Liver (tissue), 9 donors: ENCODE data around the gene IKZF3. TPM values are rescaled to one million over a fixed set of nuclear protein-coding genes. Genes with fewer than 3 reads are reported as not detected.
"Not testable (repeated sequence)": the region's sequence is repeated elsewhere in the genome, so short reads cannot be mapped to it uniquely, and the experiment has no call there.

Experiments used
- DNase-seq: peaks from one replicate; pipeline ENCODE4 v3.0.0-alpha.2; 2017; ENCODE audit warnings: low spot score
- H3K27ac ChIP-seq, 2 donors: one replicate each; pipeline ENCODE4 v1.7.0; 2013; ENCODE audit warnings: inconsistent platforms in 2 of 2, low read length in 2 of 2, control low read depth in 1 of 2, low read depth in 1 of 2, mild to moderate bottlenecking in 1 of 2
- H3K27me3 ChIP-seq, 4 donors: one replicate each; pipeline versions ENCODE4 v1.6.1 to v1.7.0; 2013; ENCODE audit warnings: low read length in 3 of 4, inconsistent platforms in 1 of 4, mild to moderate bottlenecking in 1 of 4, moderate library complexity in 1 of 4; ENCODE audit not compliant: control insufficient read depth in 4 of 4, insufficient read depth in 4 of 4
- H3K36me3 ChIP-seq, 4 donors: one replicate each; pipeline versions ENCODE4 v1.6.1 to v1.7.0; 2013; ENCODE audit warnings: low read length in 3 of 4, mild to moderate bottlenecking in 3 of 4, low read depth in 1 of 4, moderate library complexity in 1 of 4; ENCODE audit not compliant: control insufficient read depth in 4 of 4, insufficient read depth in 3 of 4
- H3K4me1 ChIP-seq, 4 donors: one replicate each; pipeline versions ENCODE4 v1.6.1 to v1.7.0; 2013; ENCODE audit warnings: low read length in 3 of 4, mild to moderate bottlenecking in 3 of 4, moderate library complexity in 1 of 4; ENCODE audit not compliant: control insufficient read depth in 4 of 4, insufficient read depth in 4 of 4
- H3K4me3 ChIP-seq, 3 donors: one replicate each; pipeline versions ENCODE4 v1.6.1 to v1.7.0; 2013; ENCODE audit warnings: low read length in 3 of 3, control low read depth in 1 of 3, low read depth in 1 of 3, mild to moderate bottlenecking in 1 of 3
- H3K9ac ChIP-seq, 2 donors: one replicate each; pipeline ENCODE4 v1.7.0; 2013; ENCODE audit warnings: low read length in 2 of 2, mild to moderate bottlenecking in 2 of 2, moderate library complexity in 2 of 2, control low read depth in 1 of 2, low read depth in 1 of 2
- H3K9me3 ChIP-seq, 4 donors: one replicate each; pipeline versions ENCODE4 v1.6.1 to v1.7.0; 2013; ENCODE audit warnings: low read length in 3 of 4; ENCODE audit not compliant: control insufficient read depth in 4 of 4
- EGR1 ChIP-seq, 2 donors: IDR thresholded peaks; 2 replicates each; pipeline ENCODE4 v1.6.1; 2016 to 2018; ENCODE audit warnings: antibody characterized with exemption in 2 of 2, low read depth in 2 of 2
- FOXA2 ChIP-seq: IDR thresholded peaks from 2 replicates; pipeline ENCODE4 v1.6.1; 2016; ENCODE audit warnings: antibody characterized with exemption
- GABPA ChIP-seq, 2 donors: IDR thresholded peaks in 1 of 2; conservative IDR thresholded peaks in 1 of 2; 2 replicates each; pipeline ENCODE4 v1.6.1; 2016; ENCODE audit warnings: antibody characterized with exemption in 2 of 2, mild to moderate bottlenecking in 1 of 2, moderate library complexity in 1 of 2
- HNF4G ChIP-seq: IDR thresholded peaks from 2 replicates; pipeline ENCODE4 v1.6.1; 2016; ENCODE audit warnings: antibody characterized with exemption
- JUND ChIP-seq, 2 donors: IDR thresholded peaks; 2 replicates each; pipeline ENCODE4 v1.6.1; 2016; ENCODE audit warnings: antibody characterized with exemption in 2 of 2
- RXRA ChIP-seq, 2 donors: IDR thresholded peaks; 2 replicates each; pipeline ENCODE4 v1.6.1; 2017 to 2018; ENCODE audit warnings: antibody characterized with exemption in 2 of 2, mild to moderate bottlenecking in 1 of 2
- SP1 ChIP-seq: IDR thresholded peaks from 2 replicates; pipeline ENCODE4 v1.6.1; 2018; ENCODE audit warnings: antibody characterized with exemption, mild to moderate bottlenecking
- TAF1 ChIP-seq: conservative IDR thresholded peaks from 2 replicates; pipeline ENCODE4 v1.6.1; 2016; ENCODE audit warnings: antibody characterized with exemption, mild to moderate bottlenecking
- YY1 ChIP-seq: IDR thresholded peaks from 2 replicates; pipeline ENCODE4 v1.6.1; 2016; ENCODE audit warnings: antibody characterized with exemption, mild to moderate bottlenecking
- WGBS: extraction: QIAGEN DNeasy Blood & Tissue Kit; methylation state at CpG from one replicate; pipeline ENCODE4 v1.1.7; 2013; 5-methylcytosine and 5-hydroxymethylcytosine counted together
- polyA plus RNA-seq, 2 donors: library from polyadenylated mRNA; stranded (reverse) in 1 of 2; unstranded in 1 of 2; fragments of 200-250 nt in 1 of 2; fragments of >200 nt in 1 of 2; fragmentation: Nextera tagmentation in 1 of 2; extraction: Ambion mirVana in 1 of 2; gene quantifications; one replicate each; pipeline versions ENCODE4 v1.2.1 to v1.2.3, GENCODE V29; 2013 to 2015
- total RNA-seq, 2 donors: library from RNA; depleted of rRNA; stranded (reverse); fragments of >200 nt; gene quantifications; one replicate each; pipeline ENCODE4 v1.2.3, GENCODE V29; 2014
- TF ChIP-seq, protein P1 (sequence below): fragments of 150-350 bp; IDR thresholded peaks from 2 replicates; pipeline ENCODE4 v1.5.1; 2017; ENCODE audit warnings: improper control_type of control experiment, low read depth, low read length; ENCODE audit not compliant: missing input control
- donor health status: healthy.
- donor health status: healthy.
- donor health status: healthy.
- donor health status: healthy.
- donor health status: healthy.

The IKZF3 gene
- total and polyA plus RNA-seq, 4 donors, result 0.32 to 2.3 (median 0.83) TPM

DNA sequence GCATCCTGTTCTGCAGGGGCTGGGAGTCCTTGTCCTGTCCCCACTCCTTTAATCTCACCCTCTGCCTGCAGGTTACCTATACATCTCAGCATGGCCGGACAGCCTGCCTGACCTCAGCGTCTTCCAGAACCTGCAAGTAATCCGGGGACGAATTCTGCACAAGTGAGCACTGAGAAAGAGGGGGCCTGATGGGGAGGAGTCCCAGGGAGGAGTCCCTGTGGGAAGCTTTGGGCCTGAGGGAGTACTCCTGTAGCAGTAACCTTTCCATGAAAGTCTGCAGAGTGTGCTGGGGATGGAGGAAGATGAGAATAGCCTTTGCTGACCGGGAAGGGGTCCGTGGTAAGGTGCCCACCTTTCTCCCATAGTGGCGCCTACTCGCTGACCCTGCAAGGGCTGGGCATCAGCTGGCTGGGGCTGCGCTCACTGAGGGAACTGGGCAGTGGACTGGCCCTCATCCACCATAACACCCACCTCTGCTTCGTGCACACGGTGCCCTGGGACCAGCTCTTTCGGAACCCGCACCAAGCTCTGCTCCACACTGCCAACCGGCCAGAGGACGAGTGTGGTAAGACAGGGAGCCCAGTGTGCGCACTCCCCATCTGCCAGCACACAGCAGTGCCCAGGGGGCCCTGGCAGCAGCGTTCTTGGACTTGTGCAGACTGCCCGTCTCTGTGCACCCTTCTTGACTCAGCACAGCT is 148.6 kb downstream of the IKZF3 start:
- Histone ChIP-seq H3K4me3 (no peak overlapping the region), H3K36me3 (peaks cover 2 to 37% (median 10%) of the 10 kb centered on the region in 4 donors), H3K27me3 (no peaks in the 10 kb centered on the region), H3K9me3 (no peaks in the 10 kb centered on the region), H3K4me1 (peaks cover 0 to 18% (median 10%) of the 10 kb centered on the region in 4 donors), H3K27ac (no peak overlapping the region), H3K9ac (no peak overlapping the region)
- no peak for TF ChIP-seq TAF1
- no peak for DNase-seq
- WGBS, result 94% methylated on average over 18 of the region's 18 CpGs

DNA sequence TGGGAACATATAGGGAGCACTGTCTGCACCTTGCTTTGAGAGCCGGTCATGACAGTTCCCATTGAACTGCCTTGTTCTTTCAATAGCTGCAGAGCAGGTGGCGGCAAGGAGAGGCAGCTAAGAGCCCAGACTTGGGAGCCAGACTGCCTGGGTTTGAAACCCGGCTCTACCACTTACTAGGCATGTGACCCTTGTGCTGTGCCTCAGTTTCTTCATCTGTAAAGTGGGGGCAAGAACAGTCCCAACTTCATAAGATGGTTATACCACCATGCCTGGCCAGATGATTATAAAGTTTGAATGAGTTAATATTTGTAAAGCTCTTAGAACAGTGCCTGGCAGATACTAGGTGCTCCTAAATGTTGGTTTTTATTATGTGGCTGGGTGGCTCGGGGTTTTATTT is 149.9 kb downstream of the IKZF3 start:
- Histone ChIP-seq H3K4me1 (peaks cover 0 to 18% (median 10%) of the 10 kb centered on the region in 4 donors), H3K9ac (no peak overlapping the region), H3K4me3 (no peak overlapping the region), H3K27me3 (no peaks in the 10 kb centered on the region), H3K9me3 (no peaks in the 10 kb centered on the region), H3K27ac (no peak overlapping the region), H3K36me3 (peaks cover 2 to 35% (median 12%) of the 10 kb centered on the region in 4 donors)
- TF ChIP-seq JUND (IDR thresholded peaks at IDR 0.05) (no peak), FOXA2 (no peak)
- DNase-seq, result no peak
- WGBS, result 95% methylated on average over 4 of the region's 4 CpGs

DNA sequence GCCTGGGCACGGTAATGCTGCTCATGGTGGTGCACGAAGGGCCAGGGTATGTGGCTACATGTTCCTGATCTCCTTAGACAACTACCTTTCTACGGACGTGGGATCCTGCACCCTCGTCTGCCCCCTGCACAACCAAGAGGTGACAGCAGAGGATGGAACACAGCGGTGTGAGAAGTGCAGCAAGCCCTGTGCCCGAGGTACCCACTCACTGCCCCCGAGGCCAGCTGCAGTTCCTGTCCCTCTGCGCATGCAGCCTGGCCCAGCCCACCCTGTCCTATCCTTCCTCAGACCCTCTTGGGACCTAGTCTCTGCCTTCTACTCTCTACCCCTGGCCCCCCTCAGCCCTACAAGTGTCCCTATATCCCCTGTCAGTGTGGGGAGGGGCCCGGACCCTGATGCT is 152.3 kb downstream of the IKZF3 start:
- TF ChIP-seq YY1, result no peak
- TF ChIP-seq RXRA (IDR thresholded peaks at IDR 0.05), result no peak
- TF ChIP-seq, protein P1, sequence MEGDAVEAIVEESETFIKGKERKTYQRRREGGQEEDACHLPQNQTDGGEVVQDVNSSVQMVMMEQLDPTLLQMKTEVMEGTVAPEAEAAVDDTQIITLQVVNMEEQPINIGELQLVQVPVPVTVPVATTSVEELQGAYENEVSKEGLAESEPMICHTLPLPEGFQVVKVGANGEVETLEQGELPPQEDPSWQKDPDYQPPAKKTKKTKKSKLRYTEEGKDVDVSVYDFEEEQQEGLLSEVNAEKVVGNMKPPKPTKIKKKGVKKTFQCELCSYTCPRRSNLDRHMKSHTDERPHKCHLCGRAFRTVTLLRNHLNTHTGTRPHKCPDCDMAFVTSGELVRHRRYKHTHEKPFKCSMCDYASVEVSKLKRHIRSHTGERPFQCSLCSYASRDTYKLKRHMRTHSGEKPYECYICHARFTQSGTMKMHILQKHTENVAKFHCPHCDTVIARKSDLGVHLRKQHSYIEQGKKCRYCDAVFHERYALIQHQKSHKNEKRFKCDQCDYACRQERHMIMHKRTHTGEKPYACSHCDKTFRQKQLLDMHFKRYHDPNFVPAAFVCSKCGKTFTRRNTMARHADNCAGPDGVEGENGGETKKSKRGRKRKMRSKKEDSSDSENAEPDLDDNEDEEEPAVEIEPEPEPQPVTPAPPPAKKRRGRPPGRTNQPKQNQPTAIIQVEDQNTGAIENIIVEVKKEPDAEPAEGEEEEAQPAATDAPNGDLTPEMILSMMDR, result no peak
- TF ChIP-seq SP1, result no peak
- TF ChIP-seq GABPA (IDR thresholded peaks at IDR 0.05 in 1 of 2, conservative IDR thresholded peaks at IDR 0.05 in 1 of 2), result no peak
- no peak for TF ChIP-seq FOXA2
- TF ChIP-seq HNF4G, result no peak
- no peak for TF ChIP-seq EGR1 (IDR thresholded peaks at IDR 0.05; ENCODE audit: low read depth in 2 of 2)
- no peak for TF ChIP-seq JUND (IDR thresholded peaks at IDR 0.05)
- no peaks in the 10 kb centered on the region for H3K9me3 ChIP-seq
- peaks cover 5 to 22% (median 13%) of the 10 kb centered on the region in 4 donors for H3K4me1 ChIP-seq
- WGBS, result 96% methylated on average over 10 of the region's 10 CpGs
- DNase-seq, result no peak
- H3K27ac ChIP-seq, result no peak overlapping the region
- H3K27me3 ChIP-seq, result no peaks in the 10 kb centered on the region
- H3K36me3 ChIP-seq, result peaks cover 0 to 35% (median 12%) of the 10 kb centered on the region in 4 donors
- no peak overlapping the region for H3K4me3 ChIP-seq
- no peak overlapping the region for H3K9ac ChIP-seq

DNA sequence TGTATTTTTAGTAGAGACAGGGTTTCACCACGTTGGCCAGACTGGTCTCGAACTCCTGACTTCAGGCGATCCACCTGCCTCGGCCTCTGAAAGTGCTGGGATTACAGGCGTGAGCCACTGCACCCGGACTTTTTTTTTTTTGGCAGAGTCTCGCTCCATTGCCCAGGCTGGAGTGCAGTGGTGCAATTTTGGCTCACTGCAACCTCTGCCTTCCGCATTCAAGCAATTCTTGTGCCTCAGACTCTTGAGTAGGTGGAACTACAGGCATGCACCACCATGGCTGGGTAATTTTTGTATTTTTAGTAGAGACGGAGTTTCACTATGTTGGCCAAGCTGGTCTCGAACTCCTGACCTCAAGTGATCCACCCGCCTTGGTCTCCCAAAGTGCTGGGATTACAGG is 153.0 kb downstream of the IKZF3 start:
- not testable (repeated sequence) for DNase-seq, H3K27ac ChIP-seq, H3K27me3 ChIP-seq, H3K9ac ChIP-seq, H3K9me3 ChIP-seq, H3K4me3 ChIP-seq
- WGBS, result 93% methylated on average over 11 of the region's 11 CpGs
- Histone ChIP-seq H3K36me3 (peaks cover 0 to 35% (median 12%) of the 10 kb centered on the region in 4 donors), H3K4me1 (peaks cover 4 to 22% (median 16%) of the 10 kb centered on the region in 4 donors)
